K562 (cell line): ENCODE measurements around the gene LAMTOR4. TPM values are rescaled to one million over a fixed set of nuclear protein-coding genes. Genes with fewer than 3 reads are reported as not detected.

Experiments
- ATAC-seq: fragments of 200-7000 bp; cut with Tn5 transposase; 3 replicates; pipeline ENCODE4 v1.9.1; 2020; ENCODE audit warnings: moderate library complexity
- BruUV-seq: library from RNA; stranded (reverse); fragments of 400-500 nt; replicated peaks from 2 replicates; lab custom pipeline; 2021; lab: Mats Ljungman, UMichigan
- CTCF ChIA-PET: fragments of 300-600 bp; formaldehyde crosslinking; extraction: SDS; loops from one replicate; lab custom pipeline; 2021; ENCODE audit warnings: low intra/inter-chr PET ratio; lab: Yijun Ruan, JAX
- POLR2A ChIA-PET: fragments of 300-600, 350-650 bp; sonication (Branson Sonifier 250); formaldehyde crosslinking; extraction: SDS; loops from one replicate; lab custom pipeline; 2021; ENCODE audit warnings: antibody characterized with exemption, inconsistent platforms; lab: Yijun Ruan, JAX
- DNase-seq, 4 experiments: peaks; one replicate each; pipeline versions ENCODE4 v3.0.0 to v3.0.0-alpha.2; 2011 to 2018; ENCODE audit warnings: low spot score in 3 of 4, mixed read lengths in 3 of 4; ENCODE audit errors: extremely low read depth in 1 of 4
- FAIRE-seq: peaks from 2 replicates; lab custom pipeline; 2011; peaks lifted over from hg19 to GRCh38; lab: Jason Lieb, UNC
- H2AFZ ChIP-seq: 2 replicates; pipeline ENCODE4 v1.6.0; 2011; ENCODE audit warnings: low read depth, low read length, control low read depth, inconsistent platforms
- H3K27ac ChIP-seq: fragments of 200-600 bp; 3 replicates; pipeline ENCODE4 v1.8.0; 2011; ENCODE audit warnings: low read depth, mild to moderate bottlenecking, control low read depth, inconsistent platforms, low read length, moderate library complexity, mixed read lengths; ENCODE audit errors: extremely low read depth
- H3K27me3 ChIP-seq, 2 experiments: fragments of 300-600 bp in 1 of 2; 2 replicates in 1 of 2; 3 replicates in 1 of 2; pipeline versions ENCODE4 v1.6.0 to v1.8.0; 2011; ENCODE audit warnings: inconsistent platforms in 2 of 2, low read length in 2 of 2, mild to moderate bottlenecking in 1 of 2, mixed read lengths in 1 of 2, moderate library complexity in 1 of 2; ENCODE audit not compliant: control insufficient read depth in 2 of 2, insufficient read depth in 2 of 2
- H3K36me3 ChIP-seq: fragments of 300-600 bp; 3 replicates; pipeline ENCODE4 v1.8.0; 2011; ENCODE audit warnings: mild to moderate bottlenecking, low read length, inconsistent platforms; ENCODE audit not compliant: control insufficient read depth, insufficient read depth
- H3K4me1 ChIP-seq, 2 experiments: fragments of 200-600 bp in 1 of 2; replicated peaks in 1 of 2; 2 replicates in 1 of 2; 3 replicates in 1 of 2; pipeline versions ENCODE4 v1.5.1 to v1.8.0; 2011; ENCODE audit warnings: inconsistent platforms in 2 of 2, low read length in 2 of 2, mild to moderate bottlenecking in 1 of 2, mixed read lengths in 1 of 2, moderate library complexity in 1 of 2; ENCODE audit not compliant: control insufficient read depth in 2 of 2, insufficient read depth in 2 of 2
- H3K4me2 ChIP-seq: 2 replicates; pipeline ENCODE4 v1.6.1; 2011; ENCODE audit warnings: low read length, control low read depth, inconsistent platforms, mixed read lengths; ENCODE audit not compliant: insufficient read depth
- H3K4me3 ChIP-seq: fragments of 200-600 bp; sonication (generic), shearing (Covaris generic); 2 replicates; pipeline ENCODE4 v1.5.1; 2016; ENCODE audit warnings: control low read depth, inconsistent platforms
- H3K79me2 ChIP-seq: fragments of 200-600 bp; 3 replicates; pipeline ENCODE4 v1.8.0; 2011; ENCODE audit warnings: low read length, inconsistent platforms; ENCODE audit not compliant: control insufficient read depth, insufficient read depth
- H3K9ac ChIP-seq, 2 experiments: 2 replicates each; pipeline versions ENCODE4 v1.6.0 to v1.6.1; 2011; ENCODE audit warnings: low read depth in 2 of 2, low read length in 2 of 2, control low read depth in 1 of 2, inconsistent platforms in 1 of 2, mild to moderate bottlenecking in 1 of 2, mixed read lengths in 1 of 2; ENCODE audit not compliant: insufficient read depth in 1 of 2
- H3K9me1 ChIP-seq: one replicate; pipeline ENCODE4 v1.6.0; 2011; ENCODE audit warnings: inconsistent platforms, mild to moderate bottlenecking, low read length, moderate library complexity; ENCODE audit not compliant: control insufficient read depth, insufficient read depth
- H3K9me3 ChIP-seq: replicated peaks from 2 replicates; pipeline ENCODE4 v1.5.1; 2011; ENCODE audit warnings: low read depth, low read length, inconsistent platforms; ENCODE audit not compliant: control insufficient read depth, insufficient read depth
- H4K20me1 ChIP-seq: replicated peaks from 2 replicates; pipeline ENCODE4 v1.6.1; 2011; ENCODE audit warnings: low read length, inconsistent platforms, mixed read lengths; ENCODE audit not compliant: control insufficient read depth, insufficient read depth
- CBX5 ChIP-seq: IDR thresholded peaks from 2 replicates; pipeline ENCODE4 v1.6.1; 2014; ENCODE audit warnings: low read depth, borderline replicate concordance
- CHD4 ChIP-seq: fragments of 200-600 bp; sonication (generic); IDR thresholded peaks from 3 replicates; pipeline ENCODE4 v1.6.1; 2012; ENCODE audit warnings: low read depth, mild to moderate bottlenecking, mixed read lengths, low read length, inconsistent platforms; ENCODE audit not compliant: insufficient read depth, insufficient replicate concordance, poor library complexity, severe bottlenecking
- MEIS2 ChIP-seq: fragments of 450-650 bp; IDR thresholded peaks from 2 replicates; pipeline ENCODE4 v1.6.1; 2014; ENCODE audit warnings: mild to moderate bottlenecking; ENCODE audit not compliant: partially characterized antibody
- NR4A1 ChIP-seq, 2 experiments: fragments of 250-450 bp in 1 of 2; fragments of 450-650 bp in 1 of 2; sonication (Bioruptor Pico) in 1 of 2; IDR thresholded peaks; 2 replicates each; pipeline versions ENCODE4 v1.4.0 to v1.6.1; 2016 to 2020; ENCODE audit warnings: mild to moderate bottlenecking in 2 of 2, missing compliant biosample characterization in 1 of 2, missing genetic modification characterization in 1 of 2, moderate library complexity in 1 of 2
- SRSF7 ChIP-seq: fragments of 200-400 bp; formaldehyde crosslinking; optimal IDR thresholded peaks from 2 replicates; pipeline ENCODE3; 2017; ENCODE audit warnings: mild to moderate bottlenecking, low read depth, low read length
- UBTF ChIP-seq, 2 experiments: IDR thresholded peaks; 2 replicates each; pipeline ENCODE4 v1.6.1; 2012; ENCODE audit warnings: improper control_type of control experiment in 2 of 2, low read depth in 2 of 2, low read length in 2 of 2, borderline replicate concordance in 1 of 2
- ZBTB12 ChIP-seq: fragments of 250-450 bp; sonication (Bioruptor Pico); IDR thresholded peaks from 2 replicates; pipeline ENCODE4 v1.4.0; 2020
- ZEB2 ChIP-seq: fragments of 450-650 bp; IDR thresholded peaks from 2 replicates; pipeline ENCODE4 v1.6.1; 2016
- ZNF121 ChIP-seq: sonication (generic); formaldehyde crosslinking; conservative IDR thresholded peaks from 2 replicates; pipeline ENCODE4 v1.8.0; 2022; ENCODE audit warnings: missing genetic modification reagents
- ZNF830 ChIP-seq: fragments of 250-450 bp; sonication (Bioruptor Pico); IDR thresholded peaks from 2 replicates; pipeline ENCODE4 v1.5.0; 2021; ENCODE audit warnings: mild to moderate bottlenecking
- WGBS: fragments of 100-300 bp; shearing (Covaris generic); methylation state at CpG from one replicate; pipeline ENCODE4 v1.1.6; 2016; ENCODE audit warnings: low coverage, mixed read lengths; ENCODE audit not compliant: insufficient coverage; ENCODE audit errors: missing lambda C conversion rate; 5-methylcytosine and 5-hydroxymethylcytosine counted together
- in situ Hi-C: fragments of 300-500 bp; cut with MboI; formaldehyde crosslinking; loops from 4 replicates; pipeline ENCODE4 v1.15.0; 2018; ENCODE audit warnings: inconsistent platforms, mixed read lengths
- intact Hi-C: fragments of 100-400 bp; cut with micrococcal nuclease; formaldehyde crosslinking; loops from 2 replicates; pipeline ENCODE4 v1.14.2; 2022
- polyA plus RNA-seq, 8 experiments: library from polyadenylated mRNA; depleted of rRNA in 4 of 8; stranded (reverse) in 5 of 8; unstranded in 3 of 8; fragments of >200 nt; fragmentation: Nextera tagmentation in 2 of 8; fragmentation: Illumina TruSeq in 1 of 8; extraction: Ambion mirVana in 2 of 8; extraction: Trizol in 1 of 8; gene quantifications; 2 replicates each; pipeline versions ENCODE4 v1.2.1 to v1.2.3, GENCODE V29; 2011 to 2014; ENCODE audit warnings: inconsistent platforms in 1 of 8, missing spikeins in 1 of 8
- total RNA-seq, 7 experiments: library from RNA; depleted of rRNA in 6 of 7; stranded (reverse); fragments of >200 nt in 6 of 7; fragmentation: Illumina TruSeq in 2 of 7; extraction: Trizol in 2 of 7; gene quantifications; 2 replicates each; pipeline versions ENCODE4 v1.2.1 to v1.2.3, GENCODE V29; 2011 to 2021; ENCODE audit warnings: low replicate concordance in 1 of 7
- TF ChIP-seq, protein P1 (sequence below): fragments of 450-650 bp; formaldehyde crosslinking; IDR thresholded peaks from 2 replicates; pipeline ENCODE4 v1.4.0; 2020; ENCODE audit warnings: mild to moderate bottlenecking
- TF ChIP-seq, protein P2 (sequence below): fragments of 450-650 bp; IDR thresholded peaks from one replicate; pipeline ENCODE4 v1.6.1; 2018; ENCODE audit warnings: mild to moderate bottlenecking, moderate library complexity; ENCODE audit not compliant: partially characterized antibody

LAMTOR4 gene
- total and polyA plus RNA-seq, 9 of the 15 experiments (the other 6 are each of a cell fraction or from before 2014, with no cell fraction given) = 79.6 to 314 (median 195) TPM

GRCh38 chr7:100101016-100101862, 47.5 kb upstream of the LAMTOR4 start, which contains the start of the genes AP4M1 and MCM7:
Gene AP4M1, plus strand, starts transcription at chr7:100101643. Its CDS starts 72 bp downstream, at chr7:100101715.
Gene MCM7, minus strand, starts transcription at chr7:100101397. Its CDS starts 103 bp downstream, at chr7:100101294.
- Histone ChIP-seq H3K4me1 (peaks cover 9 to 35% of the 10 kb centered on the region in 2 experiments; a peak in 4 of 5 replicates), H3K79me2 (peaks cover 51% of the 10 kb centered on the region), H3K36me3 (peaks cover 67% of the 10 kb centered on the region), H3K4me3 (peak within 1 kb of the TSS; percentile 98), H4K20me1 (peaks cover 32% of the 10 kb centered on the region), H3K4me2 (peak within 1 kb of the TSS; percentile 92), H3K27me3 (no peaks in the 10 kb centered on the region), H2AFZ (peak within 1 kb of the TSS; percentile 91), H3K27ac (peak within 1 kb of the TSS; percentile 100), H3K9me1 (peaks cover 3% of the 10 kb centered on the region), H3K9ac (peak within 1 kb of the TSS; percentile 99 to 100), H3K9me3 (no peaks in the 10 kb centered on the region)
- FAIRE-seq (peak; percentile 94), DNase-seq (peak; percentile 98 to 100 (median 99)), ATAC-seq (peak; percentile 95)
- in situ Hi-C loops (no loop called here), intact Hi-C loops (loop anchor here (1.0 to 2.0 kb wide), 3 partner anchors 18 to 26 kb away; partner anchors contain the start of genes CNPY4 and TAF6)
- CTCF ChIA-PET = no interaction called here
- no TSS peak for BruUV-seq
- WGBS = under 1% methylated on average over 74 of the region's 80 CpGs
- POLR2A ChIA-PET = interaction anchor here (0.6 to 4.6 kb wide), 17 partner anchors 11 to 333 kb away, joined by 3 to 115 read pairs (median 4); partner anchors contain the start of genes COPS6, LAMTOR4, MBLAC1 and ZNF3
- TF ChIP-seq UBTF (IDR thresholded peaks at IDR 0.05; ENCODE audit: borderline replicate concordance in 1 of 2, low read depth in 2 of 2, low read length in 2 of 2) = no peak; a peak in 1 of 4 replicates
- TF ChIP-seq NR4A1 (CRISPR knock-in tag; IDR thresholded peaks at IDR 0.05) = peak; percentile 80
- no peak for TF ChIP-seq NR4A1 (tag; IDR thresholded peaks at IDR 0.05)
- TF ChIP-seq SRSF7 = no peak
- TF ChIP-seq ZNF121 = no peak
- TF ChIP-seq CBX5 = no peak
- TF ChIP-seq ZBTB12 (CRISPR knock-in tag) = no peak
- TF ChIP-seq, protein P1, sequence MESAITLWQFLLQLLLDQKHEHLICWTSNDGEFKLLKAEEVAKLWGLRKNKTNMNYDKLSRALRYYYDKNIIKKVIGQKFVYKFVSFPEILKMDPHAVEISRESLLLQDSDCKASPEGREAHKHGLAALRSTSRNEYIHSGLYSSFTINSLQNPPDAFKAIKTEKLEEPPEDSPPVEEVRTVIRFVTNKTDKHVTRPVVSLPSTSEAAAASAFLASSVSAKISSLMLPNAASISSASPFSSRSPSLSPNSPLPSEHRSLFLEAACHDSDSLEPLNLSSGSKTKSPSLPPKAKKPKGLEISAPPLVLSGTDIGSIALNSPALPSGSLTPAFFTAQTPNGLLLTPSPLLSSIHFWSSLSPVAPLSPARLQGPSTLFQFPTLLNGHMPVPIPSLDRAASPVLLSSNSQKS = no peak
- peak; percentile 75 for TF ChIP-seq MEIS2
- no peak for TF ChIP-seq ZEB2
- TF ChIP-seq ZNF830 (CRISPR knock-in tag) = no peak
- no peak for TF ChIP-seq CHD4
- TF ChIP-seq, protein P2, sequence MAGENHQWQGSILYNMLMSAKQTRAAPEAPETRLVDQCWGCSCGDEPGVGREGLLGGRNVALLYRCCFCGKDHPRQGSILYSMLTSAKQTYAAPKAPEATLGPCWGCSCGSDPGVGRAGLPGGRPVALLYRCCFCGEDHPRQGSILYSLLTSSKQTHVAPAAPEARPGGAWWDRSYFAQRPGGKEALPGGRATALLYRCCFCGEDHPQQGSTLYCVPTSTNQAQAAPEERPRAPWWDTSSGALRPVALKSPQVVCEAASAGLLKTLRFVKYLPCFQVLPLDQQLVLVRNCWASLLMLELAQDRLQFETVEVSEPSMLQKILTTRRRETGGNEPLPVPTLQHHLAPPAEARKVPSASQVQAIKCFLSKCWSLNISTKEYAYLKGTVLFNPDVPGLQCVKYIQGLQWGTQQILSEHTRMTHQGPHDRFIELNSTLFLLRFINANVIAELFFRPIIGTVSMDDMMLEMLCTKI = no peak
